Mesodermal cell (in vitro differentiated cells): ENCODE results near the gene CSAD.

ENCODE experiments used
- H3K27ac ChIP-seq: 2 replicates; pipeline ENCODE4 v1.7.0; 2013; ENCODE audit warnings: mild to moderate bottlenecking, low read depth, low read length, moderate library complexity; ENCODE audit not compliant: severe bottlenecking
- H3K36me3 ChIP-seq: 2 replicates; pipeline ENCODE4 v1.7.1; 2013; ENCODE audit warnings: mild to moderate bottlenecking, low read length, moderate library complexity; ENCODE audit not compliant: control insufficient read depth, insufficient read depth
- H3K4me1 ChIP-seq: one replicate; pipeline ENCODE4 v1.7.1; 2013; ENCODE audit warnings: mild to moderate bottlenecking, low read length; ENCODE audit not compliant: insufficient read depth, control insufficient read depth, poor library complexity, severe bottlenecking
- H3K4me3 ChIP-seq: 2 replicates; pipeline ENCODE4 v1.7.0; 2013; ENCODE audit warnings: low read length, control low read depth, mild to moderate bottlenecking; ENCODE audit not compliant: insufficient read depth, poor library complexity, severe bottlenecking; ENCODE audit errors: extremely low read depth
- H3K9me3 ChIP-seq: 2 replicates; pipeline ENCODE4 v1.7.1; 2013; ENCODE audit warnings: mild to moderate bottlenecking, low read length, moderate library complexity; ENCODE audit not compliant: control insufficient read depth
- WGBS, 2 experiments: methylation state at CpG; one replicate each; pipeline ENCODE4 v1.1.5; 2013; ENCODE audit warnings: missing lambda C conversion rate in 2 of 2; ENCODE audit not compliant: insufficient coverage in 2 of 2; 5-methylcytosine and 5-hydroxymethylcytosine counted together

CSAD gene

GRCh38 chr12:53217051-53217930 is 36.6 kb upstream of the CSAD start:
- H3K36me3 ChIP-seq, result peaks cover 18% of the 10 kb centered on the region
- H3K4me3 ChIP-seq, result no peak overlapping the region
- whole genome bisulfite sequencing, 2 experiments, result 36 to 39% methylated on average over 7 to 11 of the region's 19 CpGs
- peaks cover 48% of the 10 kb centered on the region for H3K4me1 ChIP-seq
- H3K27ac ChIP-seq, result peak overlapping the region; percentile 62
- no peaks in the 10 kb centered on the region for H3K9me3 ChIP-seq

- Histone ChIP-seq H3K36me3 (peaks cover 36% of the 10 kb centered on the region), H3K9me3 (no peaks in the 10 kb centered on the region), H3K4me3 (no peak overlapping the region), H3K27ac (no peak overlapping the region), H3K4me1 (peaks cover 44% of the 10 kb centered on the region)
- 90 to 100% methylated on average over 2 to 4 of the region's 8 CpGs for WGBS, 2 experiments
Observed at GRCh38 chr12:53215497-53215896, 34.8 kb upstream of the CSAD start.

GRCh38 chr12:53214687-53215455 is 34.1 kb upstream of the CSAD start:
- Histone ChIP-seq H3K4me1 (peaks cover 44% of the 10 kb centered on the region), H3K9me3 (no peaks in the 10 kb centered on the region), H3K4me3 (no peak overlapping the region), H3K27ac (no peak overlapping the region), H3K36me3 (peaks cover 40% of the 10 kb centered on the region)
- WGBS, 2 experiments, result 70 to 91% methylated on average over 9 to 11 of the region's 12 CpGs

- no peaks in the 10 kb centered on the region for H3K9me3 ChIP-seq
- H3K4me1 ChIP-seq, result peaks cover 44% of the 10 kb centered on the region
- WGBS, 2 experiments, result 88 to 97% methylated on average over 5 of the region's 5 CpGs
- H3K27ac ChIP-seq, result no peak overlapping the region
- peaks cover 40% of the 10 kb centered on the region for H3K36me3 ChIP-seq
- no peak overlapping the region for H3K4me3 ChIP-seq
Observed at GRCh38 chr12:53214221-53214620, 33.5 kb upstream of the CSAD start.

- Histone ChIP-seq H3K27ac (no peak overlapping the region), H3K9me3 (no peaks in the 10 kb centered on the region), H3K4me3 (no peak overlapping the region), H3K36me3 (peaks cover 40% of the 10 kb centered on the region), H3K4me1 (peaks cover 41% of the 10 kb centered on the region)
- 9 to 11% methylated on average over 11 to 13 of the region's 14 CpGs for WGBS, 2 experiments
Observed at GRCh38 chr12:53213348-53213747, 32.6 kb upstream of the CSAD start.

GRCh38 chr12:53212931-53213330 is 32.2 kb upstream of the CSAD start:
- peaks cover 37% of the 10 kb centered on the region for H3K4me1 ChIP-seq
- no peak overlapping the region for H3K27ac ChIP-seq
- H3K9me3 ChIP-seq, result no peaks in the 10 kb centered on the region
- H3K36me3 ChIP-seq, result peaks cover 40% of the 10 kb centered on the region
- 56 to 63% methylated on average over 4 to 12 of the region's 12 CpGs for WGBS, 2 experiments
- H3K4me3 ChIP-seq, result no peak overlapping the region

GRCh38 chr12:53211476-53212381 is 31.0 kb upstream of the CSAD start:
- Histone ChIP-seq H3K4me1 (peaks cover 29% of the 10 kb centered on the region), H3K36me3 (peaks cover 40% of the 10 kb centered on the region), H3K9me3 (no peaks in the 10 kb centered on the region), H3K27ac (no peak overlapping the region), H3K4me3 (no peak overlapping the region)
- 85 to 89% methylated on average over 8 of the region's 13 CpGs for WGBS, 2 experiments

- H3K27ac ChIP-seq, result no peak overlapping the region
- no peak overlapping the region for H3K4me3 ChIP-seq
- H3K4me1 ChIP-seq, result peaks cover 22% of the 10 kb centered on the region
- no peaks in the 10 kb centered on the region for H3K9me3 ChIP-seq
- WGBS, 2 experiments, result 92 to 97% methylated on average over 2 to 3 of the region's 4 CpGs
- H3K36me3 ChIP-seq, result peaks cover 40% of the 10 kb centered on the region
Observed at GRCh38 chr12:53210843-53211242, 30.1 kb upstream of the CSAD start.

- H3K9me3 ChIP-seq, result no peaks in the 10 kb centered on the region
- H3K4me3 ChIP-seq, result no peak overlapping the region
- peaks cover 31% of the 10 kb centered on the region for H3K36me3 ChIP-seq
- H3K27ac ChIP-seq, result no peak overlapping the region
- H3K4me1 ChIP-seq, result peaks cover 5% of the 10 kb centered on the region
- 78 to 83% methylated on average over 7 of the region's 7 CpGs for WGBS, 2 experiments
Observed at GRCh38 chr12:53208877-53209463, 28.2 kb upstream of the CSAD start.

- WGBS, 2 experiments, result 63 to 79% methylated on average over 1 to 2 of the region's 2 CpGs
- Histone ChIP-seq H3K4me3 (no peak overlapping the region), H3K4me1 (peaks cover 5% of the 10 kb centered on the region), H3K27ac (no peak overlapping the region), H3K9me3 (no peaks in the 10 kb centered on the region), H3K36me3 (peaks cover 31% of the 10 kb centered on the region)
Observed at GRCh38 chr12:53208435-53208834, 27.7 kb upstream of the CSAD start.
